T-helper 22 cell (primary cell): ENCODE data around the gene RXFP2.
A peak's percentile ranks its signal among the peaks of the same experiment; 100 is the strongest.

Experiments used
- DNase-seq: peaks from one replicate; pipeline ENCODE4 v3.0.0-alpha.2; 2020; ENCODE audit warnings: low read depth

The RXFP2 gene

GRCh38 chr13:31767175-31767900 lies 28.0 kb downstream of the RXFP2 start:
- no peak for DNase-seq

- DNase-seq, result no peak
Observed at GRCh38 chr13:31768351-31768750, 29.0 kb downstream of the RXFP2 start.

- no peak for DNase-seq
Observed at GRCh38 chr13:31769575-31769974, 30.2 kb downstream of the RXFP2 start.

GRCh38 chr13:31772231-31772630 lies 32.9 kb downstream of the RXFP2 start:
- no peak for DNase-seq

GRCh38 chr13:31773538-31773937 lies 34.2 kb downstream of the RXFP2 start:
- no peak for DNase-seq

GRCh38 chr13:31774186-31774750 lies 34.9 kb downstream of the RXFP2 start:
- DNase-seq, result no peak

GRCh38 chr13:31775148-31775547 lies 35.8 kb downstream of the RXFP2 start:
- DNase-seq, result no peak

GRCh38 chr13:31775686-31776085 lies 36.4 kb downstream of the RXFP2 start:
- DNase-seq, result no peak

GRCh38 chr13:31781064-31781463 lies 41.7 kb downstream of the RXFP2 start:
- DNase-seq, result no peak

- DNase-seq, result no peak
Observed at GRCh38 chr13:31786011-31786410, 46.7 kb downstream of the RXFP2 start.

GRCh38 chr13:31790992-31791391 lies 51.7 kb downstream of the RXFP2 start:
- DNase-seq, result no peak

GRCh38 chr13:31793246-31793645 lies 53.9 kb downstream of the RXFP2 start:
- no peak for DNase-seq

GRCh38 chr13:31794452-31794851 lies 55.1 kb downstream of the RXFP2 start:
- DNase-seq, result no peak

- DNase-seq, result no peak
Observed at GRCh38 chr13:31797154-31797775, 57.9 kb downstream of the RXFP2 start.

GRCh38 chr13:31798189-31798588 lies 58.9 kb downstream of the RXFP2 start:
- DNase-seq, result no peak

GRCh38 chr13:31801088-31801487 lies 61.8 kb downstream of the RXFP2 start:
- DNase-seq, result no peak

- no peak for DNase-seq
Observed at GRCh38 chr13:31803311-31803710, 64.0 kb downstream of the RXFP2 start.

GRCh38 chr13:31805841-31806240 lies 66.5 kb downstream of the RXFP2 start:
- DNase-seq, result no peak

GRCh38 chr13:31807090-31807541 lies 67.8 kb downstream of the RXFP2 start:
- DNase-seq, result peak; percentile 55

GRCh38 chr13:31814536-31814935 lies 75.2 kb downstream of the RXFP2 start:
- DNase-seq, result no peak

- DNase-seq, result no peak
Observed at GRCh38 chr13:31815361-31816144, 76.2 kb downstream of the RXFP2 start.

GRCh38 chr13:31818236-31818635 lies 78.9 kb downstream of the RXFP2 start:
- no peak for DNase-seq
